HG02678 (cell line): ENCODE measurements around the gene PLPP3.
"Not testable (repeated sequence)": the region's sequence is repeated elsewhere in the genome, so short reads cannot be mapped to it uniquely, and the experiment has no call there.

Experiments used
- ATAC-seq: cut with Tn5 transposase; IDR thresholded peaks from one replicate; pipeline ENCODE4 v1.9.1; 2021; ENCODE audit warnings: mild to moderate bottlenecking, moderate library complexity; ENCODE audit not compliant: unreplicated experiment

Gene PLPP3

GRCh38 chr1:56578963-56579875 lies at the start of gene PLPP3:
TSS of gene PLPP3 (minus strand) at chr1:56579563. CDS start at chr1:56579016, 547 bp downstream.
- no peak for ATAC-seq

GRCh38 chr1:56627636-56628039 lies 48.3 kb upstream of the PLPP3 start:
- ATAC-seq = no peak

GRCh38 chr1:56627019-56627635 lies 47.8 kb upstream of the PLPP3 start:
- no peak for ATAC-seq

GRCh38 chr1:56626546-56626945 lies 47.2 kb upstream of the PLPP3 start:
- no peak for ATAC-seq

GRCh38 chr1:56625819-56626440 lies 46.6 kb upstream of the PLPP3 start:
- ATAC-seq = no peak

GRCh38 chr1:56617141-56617540 lies 37.8 kb upstream of the PLPP3 start:
- no peak for ATAC-seq

GRCh38 chr1:56610770-56611169 lies 31.4 kb upstream of the PLPP3 start:
- not testable (repeated sequence) for ATAC-seq

- ATAC-seq = not testable (repeated sequence)
These were observed 30.7 kb upstream of the PLPP3 start for GRCh38 chr1:56610097-56610496.

- ATAC-seq = not testable (repeated sequence)
These were observed 16.2 kb upstream of the PLPP3 start for GRCh38 chr1:56595397-56596191.

- no peak for ATAC-seq
These were observed 12.5 kb upstream of the PLPP3 start for GRCh38 chr1:56591909-56592308.

- ATAC-seq = no peak
These were observed 11.2 kb upstream of the PLPP3 start for GRCh38 chr1:56590520-56591011.

- no peak for ATAC-seq
These were observed 10.0 kb upstream of the PLPP3 start for GRCh38 chr1:56589369-56589768.

GRCh38 chr1:56586502-56586901 lies 7.1 kb upstream of the PLPP3 start:
- ATAC-seq = no peak

- ATAC-seq = no peak
These were observed 6.6 kb upstream of the PLPP3 start for GRCh38 chr1:56585985-56586384.

- no peak for ATAC-seq
These were observed 5.7 kb upstream of the PLPP3 start for GRCh38 chr1:56584910-56585528.

GRCh38 chr1:56583957-56584468 lies 4.7 kb upstream of the PLPP3 start:
- ATAC-seq = no peak

- ATAC-seq = no peak
These were observed 1.4 kb upstream of the PLPP3 start for GRCh38 chr1:56580771-56581170.

- no peak for ATAC-seq
These were observed 1.0 kb downstream of the PLPP3 start for GRCh38 chr1:56578138-56578962.
